Omental fat pad (tissue), 4 donors: ENCODE data around the gene AATK. TPM values are rescaled to one million over a fixed set of nuclear protein-coding genes. Genes with fewer than 3 reads are reported as not detected.

ENCODE experiments used
- ATAC-seq: fragments of 150-250 bp; one replicate; pipeline ENCODE4 v1.9.1; 2016; ENCODE audit warnings: mild to moderate bottlenecking, moderate library complexity; ENCODE audit not compliant: low FRiP score
- DNase-seq: peaks from one replicate; pipeline ENCODE4 v3.0.0-alpha.2; 2019; ENCODE audit warnings: low spot score
- total RNA-seq, 4 donors: library from RNA; depleted of rRNA; stranded (reverse); fragments of >200 nt; gene quantifications; one replicate each; pipeline ENCODE4 v1.1.0, GENCODE V29; 2016
- TF ChIP-seq, protein P1 (sequence below), 3 donors: fragments of 450-650 bp; IDR thresholded peaks; one replicate each; pipeline ENCODE4 v1.5.1; 2016 to 2017; ENCODE audit warnings: antibody characterized with exemption in 3 of 3, mild to moderate bottlenecking in 3 of 3, moderate library complexity in 2 of 3

AATK gene
- total RNA-seq, 4 donors from 2014 or later: 1.3 to 6.0 (median 3.1) TPM

DNA sequence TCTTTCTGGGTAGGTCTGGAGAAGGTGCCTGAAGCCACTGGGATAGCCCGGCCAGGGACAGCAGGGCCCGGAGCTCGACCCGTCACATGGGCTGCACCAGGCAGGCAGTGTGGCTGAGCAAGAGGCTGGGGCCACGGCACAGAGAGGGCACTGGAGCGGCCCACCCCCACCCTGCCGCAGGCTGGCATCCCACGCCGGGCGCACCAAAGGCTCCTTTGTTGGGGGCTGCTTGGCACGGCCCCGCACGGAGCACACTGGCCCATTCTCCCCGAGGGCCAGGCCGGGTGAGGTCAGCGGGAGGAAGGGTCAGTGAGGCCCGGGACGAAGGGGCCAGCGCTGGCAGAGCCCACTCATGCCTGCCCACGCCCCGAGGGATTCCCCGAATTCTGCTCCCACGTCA lies 37.2 kb downstream of the AATK start:
- ATAC-seq (no peak), DNase-seq (no peak)
- TF ChIP-seq, protein P1, sequence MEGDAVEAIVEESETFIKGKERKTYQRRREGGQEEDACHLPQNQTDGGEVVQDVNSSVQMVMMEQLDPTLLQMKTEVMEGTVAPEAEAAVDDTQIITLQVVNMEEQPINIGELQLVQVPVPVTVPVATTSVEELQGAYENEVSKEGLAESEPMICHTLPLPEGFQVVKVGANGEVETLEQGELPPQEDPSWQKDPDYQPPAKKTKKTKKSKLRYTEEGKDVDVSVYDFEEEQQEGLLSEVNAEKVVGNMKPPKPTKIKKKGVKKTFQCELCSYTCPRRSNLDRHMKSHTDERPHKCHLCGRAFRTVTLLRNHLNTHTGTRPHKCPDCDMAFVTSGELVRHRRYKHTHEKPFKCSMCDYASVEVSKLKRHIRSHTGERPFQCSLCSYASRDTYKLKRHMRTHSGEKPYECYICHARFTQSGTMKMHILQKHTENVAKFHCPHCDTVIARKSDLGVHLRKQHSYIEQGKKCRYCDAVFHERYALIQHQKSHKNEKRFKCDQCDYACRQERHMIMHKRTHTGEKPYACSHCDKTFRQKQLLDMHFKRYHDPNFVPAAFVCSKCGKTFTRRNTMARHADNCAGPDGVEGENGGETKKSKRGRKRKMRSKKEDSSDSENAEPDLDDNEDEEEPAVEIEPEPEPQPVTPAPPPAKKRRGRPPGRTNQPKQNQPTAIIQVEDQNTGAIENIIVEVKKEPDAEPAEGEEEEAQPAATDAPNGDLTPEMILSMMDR (IDR thresholded peaks at IDR 0.05): no peak

DNA sequence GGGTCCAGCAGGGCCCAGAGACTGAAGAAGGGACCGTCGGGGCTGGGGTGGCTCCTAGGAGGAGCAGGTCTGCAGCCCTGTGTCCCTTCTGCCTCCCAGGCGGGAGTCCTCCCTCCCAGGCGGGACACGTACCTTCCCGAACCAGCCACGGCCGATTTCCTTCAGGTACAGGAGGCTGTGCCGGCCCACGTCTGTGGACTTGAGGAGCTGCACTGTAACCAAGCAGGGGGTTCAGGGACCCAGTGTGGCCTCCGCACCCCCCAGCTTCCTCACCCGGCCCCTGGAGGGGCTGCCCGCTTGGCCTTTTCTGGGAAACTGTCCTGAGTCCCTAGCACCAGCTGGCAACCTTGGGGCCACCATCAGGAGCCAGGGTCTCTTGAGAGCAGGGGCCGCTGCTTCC lies 37.7 kb downstream of the AATK start:
- DNase-seq: no peak
- TF ChIP-seq, protein P1 (IDR thresholded peaks at IDR 0.05): no peak
- ATAC-seq: no peak

DNA sequence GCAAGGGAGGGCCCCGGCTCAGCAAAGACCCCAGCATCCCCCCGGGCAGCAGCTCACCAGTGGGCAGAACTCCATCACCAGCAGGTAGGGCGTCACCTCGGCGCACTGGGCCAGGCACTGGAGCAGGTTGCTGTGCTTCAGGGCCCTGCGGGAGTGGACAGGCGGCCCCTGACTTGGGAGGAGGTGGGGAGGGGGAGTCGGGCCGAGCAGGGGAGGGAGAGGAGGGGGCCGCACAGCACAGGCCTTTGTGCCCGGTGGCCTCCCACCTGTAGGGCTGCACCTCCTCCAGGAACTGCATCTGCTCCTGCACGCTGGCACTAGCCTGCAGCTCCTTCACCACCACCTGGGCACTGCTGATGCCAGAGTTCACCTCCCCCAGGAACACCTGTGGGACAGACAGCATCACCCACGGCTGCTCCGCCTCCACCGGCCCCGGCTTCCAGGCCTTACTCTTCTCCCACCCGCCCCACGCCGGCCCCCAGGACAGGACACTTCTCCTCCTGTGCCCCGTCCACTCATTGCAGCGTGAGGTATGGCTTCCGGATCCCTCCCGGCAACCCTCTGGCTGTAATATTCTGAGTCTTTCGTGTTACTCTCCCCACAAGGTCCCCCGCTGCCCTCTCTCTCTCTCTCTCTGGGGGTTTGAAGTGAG lies 38.4 kb downstream of the AATK start:
- no peak for ATAC-seq
- TF ChIP-seq, protein P1 (IDR thresholded peaks at IDR 0.05): no peak

DNA sequence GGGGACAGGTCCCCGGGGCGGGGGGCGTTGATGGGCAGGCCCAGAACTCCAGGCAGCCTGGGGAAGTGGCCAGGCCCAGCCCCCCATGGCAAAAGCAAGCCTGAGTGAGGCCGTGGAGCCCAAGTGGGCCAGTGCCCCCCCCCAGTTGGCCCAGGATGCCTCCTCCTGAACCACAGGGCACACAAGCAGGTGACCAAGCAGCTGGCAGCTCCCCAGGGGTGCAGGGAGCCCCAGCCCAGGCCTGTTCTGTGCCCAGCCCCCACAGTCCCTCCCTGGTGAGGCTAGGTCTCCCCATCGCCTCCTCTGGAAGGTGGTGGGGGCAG lies 38.9 kb downstream of the AATK start:
- TF ChIP-seq, protein P1 (IDR thresholded peaks at IDR 0.05): no peak
- DNase-seq (no peak), ATAC-seq (no peak)

More for the DNA sequence above, 38.4 kb downstream of the AATK start:
- DNase-seq: no peak

DNA sequence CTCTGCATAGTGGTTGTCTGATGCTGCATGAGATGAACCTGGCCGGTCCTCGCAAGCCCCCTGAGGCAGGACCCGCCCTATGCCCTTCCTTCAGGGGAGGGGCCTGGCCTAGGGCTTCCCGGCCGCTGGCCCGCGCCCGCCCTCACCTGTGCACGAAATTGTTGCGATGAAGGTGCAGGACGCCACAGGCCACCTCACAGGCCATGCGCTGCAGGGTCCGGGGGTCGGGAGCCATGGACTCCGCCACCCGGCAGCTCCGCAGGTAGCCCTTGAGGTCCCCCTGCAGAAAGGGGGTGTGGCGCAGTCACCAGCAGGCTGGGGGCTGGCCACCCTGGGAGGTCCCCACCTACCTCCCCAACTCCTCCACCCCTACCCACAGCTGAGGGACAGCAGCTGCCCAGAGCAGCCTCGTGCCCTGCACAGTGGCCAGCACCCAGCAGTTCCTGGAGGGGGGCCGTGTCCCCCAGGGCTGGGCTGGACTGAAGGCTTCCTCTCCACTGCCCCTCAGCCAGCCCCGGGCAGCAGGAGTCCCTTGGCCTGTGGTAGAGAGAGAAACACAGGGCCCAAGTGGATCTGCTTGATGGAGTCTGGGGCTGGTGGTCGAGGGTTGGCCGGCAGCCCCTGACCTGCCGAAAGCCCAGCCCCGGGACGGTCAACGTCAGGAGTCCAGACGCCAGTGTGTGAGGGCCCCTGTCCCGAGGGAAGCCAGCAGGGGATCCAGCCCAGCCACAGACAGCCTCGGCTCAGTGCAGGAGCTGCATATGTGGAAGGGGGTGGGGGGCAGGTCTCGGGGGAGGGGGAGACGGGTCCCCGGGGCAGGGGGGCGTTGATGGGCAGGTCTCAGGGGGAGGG lies 39.5 kb downstream of the AATK start:
- ATAC-seq: no peak
- TF ChIP-seq, protein P1 (IDR thresholded peaks at IDR 0.05): no peak
- no peak for DNase-seq

DNA sequence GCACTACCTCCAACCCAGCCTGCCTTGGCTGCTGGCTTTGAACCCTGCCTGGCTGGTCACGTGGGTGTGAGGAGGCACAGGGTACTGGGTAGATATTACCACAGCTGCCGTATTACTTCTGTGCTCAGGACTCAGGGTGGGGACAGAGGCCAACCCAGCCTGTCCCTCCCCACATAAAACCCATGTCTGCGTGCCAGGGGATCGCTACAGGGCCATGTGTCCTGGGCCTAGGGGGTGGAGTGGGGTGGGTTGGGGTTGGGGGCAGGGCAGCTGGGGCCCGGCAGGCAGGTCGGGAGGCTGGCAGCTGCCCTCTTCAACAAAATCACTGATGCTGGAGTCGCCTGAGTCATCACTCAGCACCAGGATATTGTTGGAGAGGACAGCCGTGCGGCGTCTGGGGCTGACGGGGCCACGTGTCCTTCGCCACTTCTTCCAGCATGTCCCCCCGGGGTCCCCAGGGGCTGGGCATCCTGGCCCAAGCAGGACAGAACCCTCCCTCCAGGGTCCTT lies 40.4 kb downstream of the AATK start:
- TF ChIP-seq, protein P1 (IDR thresholded peaks at IDR 0.05): no peak
- ATAC-seq (no peak), DNase-seq (no peak)
